GM12892 (cell line): Measurements from ENCODE around the gene WIPI1.
"Not testable (repeated sequence)": the region's sequence is repeated elsewhere in the genome, so short reads cannot be mapped to it uniquely, and the experiment has no call there.

Experiments used
- DNase-seq: peaks from one replicate; pipeline ENCODE4 v3.0.0; 2011; ENCODE audit not compliant: insufficient read length
- FAIRE-seq: peaks from 2 replicates; lab custom pipeline; 2011; peaks lifted over from hg19 to GRCh38; lab: Jason Lieb, UNC
- POLR2A ChIP-seq: IDR thresholded peaks from 2 replicates; pipeline ENCODE4 v1.6.1; 2011; ENCODE audit warnings: low read depth, low read length, control low read depth
- POLR2AphosphoS5 ChIP-seq: IDR thresholded peaks from 2 replicates; pipeline ENCODE4 v1.6.1; 2011; ENCODE audit warnings: low read depth, low read length, control low read depth
- TAF1 ChIP-seq: IDR thresholded peaks from 2 replicates; pipeline ENCODE4 v1.6.1; 2011; ENCODE audit warnings: low read depth, mild to moderate bottlenecking, control low read depth, low read length, borderline replicate concordance

The WIPI1 gene

DNA sequence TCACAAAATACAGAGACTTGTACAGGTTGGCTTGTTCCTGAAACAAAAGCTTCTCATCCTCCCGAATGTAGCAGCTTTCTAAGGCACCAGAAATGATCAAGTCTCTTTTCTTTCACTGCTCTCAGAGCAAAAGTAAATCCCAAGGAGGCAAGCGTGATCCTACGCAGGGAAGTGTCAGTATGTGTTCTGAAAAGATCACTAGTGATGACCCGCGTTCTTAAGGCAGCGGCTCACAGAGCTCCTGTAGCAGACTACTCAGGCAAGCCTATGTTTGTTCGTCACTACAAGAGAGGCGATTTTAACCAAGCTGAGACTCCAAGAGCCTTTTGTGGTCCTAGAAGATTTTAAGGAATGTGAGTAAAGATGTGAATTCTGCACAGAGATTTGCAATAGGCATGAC lies 34.5 kb downstream of the WIPI1 start:
- TF ChIP-seq POLR2AphosphoS5 (no peak), TAF1 (no peak), POLR2A (no peak)
- no peak for FAIRE-seq
- no peak for DNase-seq

DNA sequence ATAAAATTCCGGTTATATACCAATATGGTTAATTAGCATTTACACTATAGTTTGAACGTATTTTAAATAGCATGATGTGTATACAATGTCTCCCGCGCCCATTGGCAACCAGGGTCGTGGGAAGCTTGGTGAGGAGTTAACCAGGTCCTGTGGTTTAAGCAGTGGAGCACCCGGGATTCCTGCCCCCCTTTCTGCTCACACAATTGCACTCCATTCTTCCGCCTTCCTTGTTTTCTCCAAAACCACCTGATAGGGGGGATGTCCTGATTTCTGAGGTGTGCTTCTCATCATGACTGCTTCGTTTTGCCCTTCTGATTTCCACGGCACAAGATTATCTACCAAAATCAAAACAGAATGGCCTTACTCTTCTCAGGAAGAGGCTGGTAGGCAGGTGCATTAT lies 35.8 kb downstream of the WIPI1 start:
- no peak for FAIRE-seq
- no peak for TF ChIP-seq POLR2A
- no peak for TF ChIP-seq TAF1
- TF ChIP-seq POLR2AphosphoS5 = no peak

DNA sequence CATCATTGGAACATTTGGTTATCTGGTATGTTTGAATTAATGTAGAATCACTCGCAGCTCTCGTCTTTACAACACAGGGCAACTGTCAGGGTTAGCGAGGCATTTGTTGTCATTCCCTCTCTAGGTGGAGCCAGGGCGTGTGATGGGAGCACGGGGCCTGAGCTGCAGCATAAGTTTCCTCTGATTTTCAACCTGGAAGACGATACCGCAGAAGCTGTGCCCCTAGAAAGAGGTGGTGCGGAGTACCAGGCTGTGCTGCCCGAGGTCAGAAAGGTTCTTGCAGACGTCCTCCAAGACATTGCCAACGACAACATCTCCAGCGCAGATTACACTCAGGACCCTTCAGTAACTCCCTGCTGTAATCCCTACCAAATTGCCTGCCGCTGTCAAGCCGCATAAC lies 37.2 kb downstream of the WIPI1 start:
- FAIRE-seq (no peak), DNase-seq (no peak)
- TF ChIP-seq POLR2A = no peak
- no peak for TF ChIP-seq TAF1

More for the DNA sequence above, 35.8 kb downstream of the WIPI1 start:
- DNase-seq = no peak

DNA sequence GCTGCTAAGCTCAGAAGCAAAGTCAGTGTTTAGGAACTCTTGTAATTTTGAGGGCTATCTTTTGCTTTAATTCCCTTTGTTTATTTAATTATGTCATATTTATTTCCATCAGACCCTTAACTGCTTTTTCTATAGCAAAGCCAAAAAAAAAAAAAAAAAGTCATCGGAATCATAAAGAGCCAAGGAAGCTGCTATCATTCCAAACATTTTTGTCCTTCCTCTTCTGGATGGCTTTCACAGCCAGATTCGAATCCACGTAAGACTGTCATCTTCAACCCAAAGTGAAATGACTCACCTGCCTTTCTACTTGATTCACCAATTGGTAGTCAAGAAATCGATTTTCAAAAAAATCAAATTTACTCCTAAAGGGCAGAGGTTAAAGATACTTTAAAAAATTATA lies 38.4 kb downstream of the WIPI1 start:
- TF ChIP-seq POLR2AphosphoS5 (no peak), TAF1 (no peak), POLR2A (no peak)
- FAIRE-seq = no peak

DNA sequence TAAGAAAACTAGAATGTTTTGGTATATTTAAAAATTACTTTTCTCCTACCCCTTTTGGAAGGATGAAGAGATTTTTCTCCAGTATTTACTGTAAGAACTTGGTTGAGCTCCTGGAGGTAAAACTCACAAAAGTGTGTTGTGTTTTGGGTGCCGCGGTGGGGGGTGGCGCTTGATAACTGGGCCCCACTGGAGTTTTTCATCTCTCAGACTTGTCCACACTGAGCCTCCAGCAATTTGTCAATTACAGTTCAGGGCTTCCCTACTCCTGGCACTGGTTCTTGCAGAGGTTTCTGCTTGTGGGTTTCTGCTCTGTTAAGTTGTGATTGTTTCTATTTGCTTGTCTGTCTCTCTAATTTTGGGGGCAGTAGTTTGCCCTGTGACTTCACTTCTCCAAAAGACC lies 40.0 kb downstream of the WIPI1 start:
- DNase-seq (no peak), FAIRE-seq (no peak)
- TF ChIP-seq TAF1 = no peak
- TF ChIP-seq POLR2A = no peak
- no peak for TF ChIP-seq POLR2AphosphoS5

More for the DNA sequence above, 38.4 kb downstream of the WIPI1 start:
- no peak for DNase-seq

DNA sequence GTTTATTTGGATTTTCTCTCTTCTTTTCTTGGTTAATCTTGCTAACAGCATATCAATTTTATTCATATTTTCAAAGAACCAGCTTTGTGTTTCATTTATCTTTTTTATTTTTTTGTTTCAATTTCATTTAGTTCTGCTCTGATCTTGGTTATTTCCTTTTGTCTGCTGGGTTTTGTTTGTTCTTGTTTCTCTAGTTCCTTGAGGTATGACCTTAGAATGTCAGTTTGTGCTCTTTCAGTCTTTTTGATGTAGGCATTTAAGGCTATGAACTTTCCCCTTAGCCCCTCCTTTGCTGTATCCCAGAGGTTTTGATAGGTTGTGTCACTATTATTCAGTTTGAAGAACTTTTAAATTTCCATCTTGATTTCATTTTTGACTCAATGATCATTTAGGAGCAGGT lies 42.4 kb downstream of the WIPI1 start:
- not testable (repeated sequence) for DNase-seq, FAIRE-seq

DNA sequence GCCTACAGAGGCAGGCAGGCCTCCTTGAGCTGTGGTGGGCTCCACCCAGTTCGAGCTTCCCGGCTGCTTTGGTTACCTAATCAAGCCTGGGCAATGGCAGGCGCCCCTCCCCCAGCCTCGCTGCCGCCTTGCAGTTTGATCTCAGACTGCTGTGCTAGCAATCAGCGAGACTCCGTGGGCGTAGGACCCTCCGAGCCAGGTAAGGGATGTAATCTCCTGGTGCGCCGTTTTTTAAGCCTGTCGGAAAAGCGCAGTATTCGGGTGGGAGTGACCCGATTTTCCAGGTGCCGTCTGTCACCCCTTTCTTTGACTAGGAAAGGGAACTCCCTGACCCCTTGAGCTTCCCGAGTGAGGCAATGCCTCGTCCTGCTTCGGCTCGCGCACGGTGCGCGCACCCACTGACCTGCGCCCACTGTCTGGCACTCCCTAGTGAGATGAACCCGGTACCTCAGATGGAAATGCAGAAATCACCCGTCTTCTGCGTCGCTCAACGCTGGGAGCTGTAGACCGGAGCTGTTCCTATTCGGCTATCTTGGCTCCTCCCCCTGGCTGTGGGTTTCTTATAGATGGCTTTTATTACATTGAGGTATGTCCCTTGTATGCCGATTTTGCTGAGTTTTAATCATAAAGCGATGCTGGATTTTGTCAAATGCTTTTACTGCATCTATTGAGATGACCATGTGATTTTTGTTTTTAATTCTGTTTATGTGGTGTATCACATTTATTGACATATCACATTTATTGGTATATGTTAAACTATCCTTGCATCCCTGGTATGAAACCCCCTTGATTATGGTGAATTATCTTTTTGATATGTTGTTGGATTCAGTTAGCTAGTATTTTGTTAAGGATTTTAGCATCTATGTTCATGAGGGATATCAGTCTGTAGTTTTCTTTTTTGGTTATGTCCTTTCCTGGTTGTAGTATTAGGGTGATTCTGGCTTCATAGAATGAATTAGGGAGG lies 43.4 kb downstream of the WIPI1 start:
- not testable (repeated sequence) for FAIRE-seq, DNase-seq

DNA sequence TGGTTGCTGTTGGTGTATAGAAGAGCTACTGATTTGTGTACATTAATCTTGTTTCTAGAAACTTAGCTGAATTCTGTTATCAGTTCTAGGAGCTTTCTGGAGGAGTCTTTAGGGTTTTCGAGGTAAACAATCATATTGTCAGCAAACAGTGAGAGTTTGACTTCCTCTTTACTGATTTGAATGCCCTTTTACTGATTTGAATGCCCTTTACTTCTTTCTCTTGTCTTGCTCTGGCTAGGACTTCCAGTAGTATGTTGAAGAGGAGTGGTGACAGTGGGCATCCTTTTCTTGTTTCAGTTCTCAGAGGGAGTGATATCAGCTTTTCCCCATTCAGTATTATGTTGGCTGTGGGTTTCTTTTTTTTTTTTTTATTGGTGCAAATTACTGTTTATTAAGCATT lies 49.6 kb downstream of the WIPI1 start:
- not testable (repeated sequence) for FAIRE-seq, DNase-seq

DNA sequence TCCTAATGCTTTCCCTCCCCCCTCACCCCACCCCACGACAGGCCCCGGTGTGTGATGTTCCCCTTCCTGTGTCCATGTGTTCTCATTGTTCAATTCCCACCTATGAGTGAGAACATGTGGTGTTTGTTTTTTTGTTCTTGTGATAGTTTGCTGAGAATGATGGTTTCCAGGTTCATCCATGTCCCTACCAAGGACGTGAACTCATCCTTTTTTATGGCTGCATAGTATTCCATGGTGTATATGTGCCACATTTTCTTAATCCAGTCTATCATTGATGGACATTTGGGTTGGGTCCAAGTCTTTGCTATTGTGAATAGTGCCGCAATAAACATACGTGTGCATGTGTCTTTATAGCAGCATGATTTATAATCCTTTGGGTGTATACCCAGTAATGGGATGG lies 53.5 kb downstream of the WIPI1 start:
- not testable (repeated sequence) for FAIRE-seq, DNase-seq

DNA sequence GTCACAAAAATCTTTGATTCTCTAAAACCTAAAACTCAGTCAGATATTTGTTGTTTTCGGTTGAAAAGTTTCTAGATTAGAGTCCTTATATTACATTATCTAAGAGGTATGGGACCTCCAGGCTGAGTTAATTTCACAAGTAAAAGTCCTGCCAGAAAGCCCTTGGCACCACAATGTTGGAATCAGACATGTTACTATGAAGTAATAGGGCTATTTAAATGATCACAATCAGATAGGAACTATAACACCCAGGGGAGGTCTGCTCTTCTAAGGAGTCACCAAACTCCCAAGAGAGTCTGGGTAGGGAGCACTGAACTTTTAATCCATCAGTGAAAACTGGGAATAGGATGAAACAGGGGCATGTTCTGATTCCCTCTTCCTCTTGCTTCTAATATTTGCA lies 54.2 kb downstream of the WIPI1 start:
- DNase-seq = no peak
- TF ChIP-seq POLR2A = no peak
- no peak for TF ChIP-seq POLR2AphosphoS5
- no peak for TF ChIP-seq TAF1
- no peak for FAIRE-seq

DNA sequence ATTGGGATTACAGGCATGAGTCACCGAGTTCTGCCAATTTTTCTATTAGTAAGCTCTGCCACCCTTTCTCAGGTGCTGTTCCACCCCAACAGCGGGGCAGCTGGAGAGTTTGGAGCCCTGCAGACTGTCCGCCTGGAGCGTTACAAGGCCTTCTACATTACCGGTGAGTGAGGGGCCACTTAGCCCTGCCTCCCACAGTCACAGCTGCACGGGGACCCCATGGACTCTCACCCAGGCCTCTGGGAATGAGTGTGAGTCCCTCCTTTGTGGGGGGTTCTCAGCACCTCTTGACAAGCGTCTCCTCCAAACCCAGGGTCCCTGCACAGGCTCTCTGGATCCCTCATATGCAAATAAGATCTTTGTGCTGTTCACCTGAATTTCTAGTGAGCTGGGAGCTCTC lies 56.0 kb downstream of the WIPI1 start:
- DNase-seq (no peak), FAIRE-seq (no peak)
- TF ChIP-seq POLR2AphosphoS5 (no peak), TAF1 (no peak)

DNA sequence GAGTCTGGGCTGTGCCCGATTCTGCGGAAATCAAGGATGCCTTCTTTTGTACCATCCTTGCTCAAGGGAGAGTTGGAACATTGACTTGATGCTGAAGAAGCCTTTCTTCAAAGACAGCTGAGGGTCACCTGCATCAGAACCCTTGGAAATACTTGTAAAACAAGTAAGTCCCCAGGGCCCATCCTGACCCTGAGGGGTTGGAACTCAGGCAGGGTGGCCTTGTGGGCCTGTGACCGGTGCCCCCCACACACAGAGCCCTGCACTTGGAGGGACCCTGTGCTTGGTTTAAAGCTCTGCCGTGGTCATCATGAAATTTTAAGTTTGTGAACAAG lies 56.9 kb downstream of the WIPI1 start:
- FAIRE-seq (no peak), DNase-seq (no peak)
- TF ChIP-seq TAF1 = no peak
- no peak for TF ChIP-seq POLR2AphosphoS5
- no peak for TF ChIP-seq POLR2A
